Smooth muscle cell (in vitro differentiated cells): Measurements from ENCODE around the gene DNASE1. TPM values are rescaled to one million over a fixed set of nuclear protein-coding genes. Genes with fewer than 3 reads are reported as not detected.

ENCODE experiments used
- DNase-seq: peaks from one replicate; lab custom pipeline; 2025; ENCODE audit not compliant: unreplicated experiment; lab: John Stamatoyannopoulos, UW
- H2AFZ ChIP-seq: fragments of 200-600 bp; sonication (generic); 2 replicates; pipeline ENCODE4 v1.6.0; 2016; ENCODE audit warnings: antibody characterized with exemption, low read depth, mild to moderate bottlenecking
- H3F3A ChIP-seq: fragments of 200-600 bp; sonication (generic); 2 replicates; pipeline ENCODE4 v1.6.0; 2017; ENCODE audit warnings: antibody characterized with exemption, low read depth
- H3K27ac ChIP-seq: fragments of 200-600 bp; sonication (generic); 2 replicates; pipeline ENCODE4 v1.5.1; 2016; ENCODE audit warnings: low read depth, mild to moderate bottlenecking
- H3K27me3 ChIP-seq: fragments of 200-600 bp; sonication (generic); 2 replicates; pipeline ENCODE4 v1.6.1; 2016; ENCODE audit warnings: low read depth, mild to moderate bottlenecking
- H3K36me3 ChIP-seq: fragments of 200-600 bp; sonication (generic); 2 replicates; pipeline ENCODE4 v1.5.1; 2016; ENCODE audit warnings: low read depth
- H3K4me1 ChIP-seq: fragments of 200-600 bp; sonication (generic); 2 replicates; pipeline ENCODE4 v1.5.1; 2016; ENCODE audit warnings: low read depth
- H3K4me2 ChIP-seq: fragments of 200-600 bp; sonication (generic); 2 replicates; pipeline ENCODE4 v1.6.0; 2016; ENCODE audit warnings: mild to moderate bottlenecking
- H3K4me3 ChIP-seq: fragments of 200-600 bp; sonication (generic); 2 replicates; pipeline ENCODE4 v1.5.1; 2016; ENCODE audit warnings: mild to moderate bottlenecking
- H3K79me2 ChIP-seq: fragments of 200-600 bp; sonication (generic); 2 replicates; pipeline ENCODE4 v1.6.0; 2016; ENCODE audit warnings: low read depth, mild to moderate bottlenecking
- H3K9ac ChIP-seq: fragments of 200-600 bp; sonication (generic); 2 replicates; pipeline ENCODE4 v1.6.0; 2016; ENCODE audit warnings: low read depth
- H3K9me3 ChIP-seq: fragments of 200-600 bp; sonication (generic); replicated peaks from 2 replicates; pipeline ENCODE4 v1.5.1; 2016; ENCODE audit warnings: low read depth
- H4K20me1 ChIP-seq: fragments of 200-600 bp; sonication (generic); 2 replicates; pipeline ENCODE4 v1.6.0; 2016; ENCODE audit warnings: low read depth
- CTCF ChIP-seq: fragments of 200-600 bp; sonication (generic); IDR thresholded peaks from 2 replicates; pipeline ENCODE4 v1.5.1; 2017; ENCODE audit warnings: borderline replicate concordance, mild to moderate bottlenecking, antibody characterized with exemption; ENCODE audit not compliant: insufficient read depth, poor library complexity, severe bottlenecking
- WGBS: methylation state at CpG from one replicate; pipeline ENCODE4 v1.1.7; 2016; ENCODE audit warnings: low lambda C conversion rate; 5-methylcytosine and 5-hydroxymethylcytosine counted together
- polyA plus RNA-seq: library from polyadenylated mRNA; unstranded; fragments of >200 nt; fragmentation: Nextera tagmentation; extraction: Ambion mirVana; gene quantifications from 2 replicates; pipeline ENCODE4 v1.2.1, GENCODE V29; 2016
- total RNA-seq: library from RNA; depleted of rRNA; stranded (reverse); fragments of >200 nt; gene quantifications from 2 replicates; pipeline ENCODE4 v1.2.3, GENCODE V29; 2014

The DNASE1 gene
- total and polyA plus RNA-seq, 2 experiments from 2014 or later = 8.1 to 37.8 TPM

DNA sequence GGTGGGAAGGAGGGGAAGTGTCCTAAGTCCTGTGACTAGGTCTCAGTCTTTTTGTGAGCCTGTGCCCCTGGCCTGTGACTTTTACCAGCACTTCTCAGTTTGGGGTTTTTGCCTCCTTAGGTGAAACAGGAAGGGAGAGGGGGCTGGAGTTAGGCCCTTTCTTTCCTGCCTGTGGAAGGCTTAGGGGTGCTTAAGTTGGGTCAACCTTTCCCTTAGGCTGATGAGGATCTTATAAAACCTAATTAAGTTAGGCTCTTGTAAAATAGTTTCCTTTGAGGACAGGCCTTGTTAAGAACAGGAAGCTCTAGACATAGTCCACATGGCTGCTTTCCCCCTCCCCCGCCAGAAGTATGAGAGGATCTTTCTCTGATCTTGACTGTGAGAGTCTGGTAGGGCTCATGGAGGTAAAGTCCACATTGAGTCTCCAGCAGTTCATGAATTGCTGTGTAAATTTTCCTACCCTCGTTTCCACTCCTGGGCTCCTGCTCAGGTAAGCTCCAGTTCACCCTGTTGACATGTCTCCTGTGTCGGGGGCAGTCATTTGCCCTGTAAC lies 17.0 kb upstream of the DNASE1 start:
- no peak overlapping the region for H3K9ac ChIP-seq
- no peaks in the 10 kb centered on the region for H3K27me3 ChIP-seq
- no peaks in the 10 kb centered on the region for H3K36me3 ChIP-seq
- no peaks in the 10 kb centered on the region for H3K9me3 ChIP-seq
- peak overlapping the region; percentile 71 for H3K27ac ChIP-seq
- H3K79me2 ChIP-seq = peaks cover 20% of the 10 kb centered on the region
- whole genome bisulfite sequencing = 36% methylated on average over 3 of the region's 3 CpGs
- H3K4me2 ChIP-seq = peak overlapping the region; percentile 44
- H3F3A ChIP-seq = peaks cover 3% of the 10 kb centered on the region
- H4K20me1 ChIP-seq = peaks cover 27% of the 10 kb centered on the region
- peaks cover 3% of the 10 kb centered on the region for H3K4me1 ChIP-seq
- no peak for DNase-seq
- H2AFZ ChIP-seq = peak overlapping the region; percentile 61
- TF ChIP-seq CTCF = no peak
- H3K4me3 ChIP-seq = no peak overlapping the region

DNA sequence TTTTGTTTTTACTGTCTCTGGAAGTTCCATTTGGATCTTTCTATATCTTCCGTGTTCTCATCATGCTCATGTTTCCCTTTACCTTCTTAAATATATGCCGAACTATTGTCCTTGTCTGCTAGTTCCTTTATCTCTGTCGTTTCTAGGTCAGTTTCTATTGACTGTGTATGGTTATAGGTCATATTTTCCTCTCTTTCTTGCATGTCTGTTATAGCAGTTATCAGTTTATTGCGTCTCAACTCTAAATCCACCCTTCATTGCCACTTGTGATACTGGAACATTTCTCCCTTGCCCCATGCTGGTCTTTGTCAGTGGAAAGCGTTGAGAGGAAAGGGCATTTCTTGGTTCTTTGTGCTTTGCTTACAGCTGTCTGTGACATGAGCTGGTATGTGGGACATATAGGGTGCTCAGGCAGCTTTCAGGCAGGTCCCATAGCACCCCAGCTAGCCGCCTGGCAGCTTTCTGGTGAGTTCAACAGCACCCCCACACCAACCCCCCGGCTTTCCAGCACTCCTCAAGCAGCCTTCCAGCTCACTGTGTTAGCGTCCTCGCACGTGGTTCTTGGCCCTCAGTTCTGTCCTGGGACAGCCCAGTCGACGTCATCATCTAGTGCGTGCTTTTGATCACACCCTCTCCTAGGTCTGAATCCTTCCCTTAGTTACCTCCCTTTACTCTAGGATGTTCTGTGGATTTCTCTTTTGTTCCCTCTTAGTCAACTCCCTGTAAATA lies 15.4 kb upstream of the DNASE1 start:
- Histone ChIP-seq H3F3A (peaks cover 6% of the 10 kb centered on the region), H3K4me2 (no peak overlapping the region), H3K27me3 (no peaks in the 10 kb centered on the region), H3K4me1 (peaks cover 3% of the 10 kb centered on the region), H3K36me3 (no peaks in the 10 kb centered on the region), H3K9ac (no peak overlapping the region), H3K79me2 (peaks cover 12% of the 10 kb centered on the region), H3K27ac (no peak overlapping the region), H4K20me1 (peaks cover 32% of the 10 kb centered on the region), H3K9me3 (no peaks in the 10 kb centered on the region), H3K4me3 (no peak overlapping the region), H2AFZ (no peak overlapping the region)
- no peak for TF ChIP-seq CTCF
- WGBS = 71% methylated on average over 13 of the region's 13 CpGs
- DNase-seq = no peak

- Histone ChIP-seq H2AFZ (no peak overlapping the region), H3K36me3 (no peaks in the 10 kb centered on the region), H4K20me1 (peaks cover 25% of the 10 kb centered on the region), H3K27me3 (no peaks in the 10 kb centered on the region), H3K27ac (no peak overlapping the region), H3K4me1 (peaks cover 10% of the 10 kb centered on the region), H3K4me2 (no peak overlapping the region), H3K9ac (no peak overlapping the region), H3K79me2 (peaks cover 8% of the 10 kb centered on the region), H3F3A (peaks cover 6% of the 10 kb centered on the region), H3K4me3 (no peak overlapping the region), H3K9me3 (no peaks in the 10 kb centered on the region)
- 80% methylated on average over 3 of the region's 3 CpGs for WGBS
- no peak for DNase-seq
- TF ChIP-seq CTCF = no peak
These were observed 14.3 kb upstream of the DNASE1 start for GRCh38 chr16:3640207-3640606.
